ENCODE data around the gene ZFP36L2. TPM values are rescaled to one million over a fixed set of nuclear protein-coding genes. Genes with fewer than 3 reads are reported as not detected.
A peak's percentile ranks its signal among the peaks of the same experiment; 100 is the strongest.

Gene ZFP36L2
- total RNA-seq, 2 donors from 2014 or later: 199 to 250 TPM

- intact Hi-C loops (cut with DNase I, micrococcal nuclease): loop anchor here in 1 of 2 donors (10.0 kb wide), 1 partner anchor 83 kb away; no protein-coding TSS in a partner anchor
- ATAC-seq (no peak), DNase-seq (peak in 1 of 2 donors; percentile 46)
Measured at GRCh38 chr2:43217228-43218154, 8.9 kb downstream of the ZFP36L2 start.

GRCh38 chr2:43216629-43217028 lies 9.8 kb downstream of the ZFP36L2 start:
- intact Hi-C loops (cut with DNase I, micrococcal nuclease): loop anchor here in 1 of 2 donors (10.0 kb wide), 1 partner anchor 82 kb away; no protein-coding TSS in a partner anchor
- ATAC-seq (no peak), DNase-seq (no peak)

- intact Hi-C loops (cut with DNase I, micrococcal nuclease): loop anchor here in 1 of 2 donors (10.0 kb wide), 1 partner anchor 81 kb away; no protein-coding TSS in a partner anchor
- ATAC-seq (no peak), DNase-seq (no peak)
Measured at GRCh38 chr2:43215673-43216255, 10.6 kb downstream of the ZFP36L2 start.

- intact Hi-C loops (cut with DNase I, micrococcal nuclease): loop anchor here in 1 of 2 donors (10.0 kb wide), 1 partner anchor 79 kb away; no protein-coding TSS in a partner anchor
- no peak for DNase-seq
- ATAC-seq: no peak
Measured at GRCh38 chr2:43214253-43214652, 12.2 kb downstream of the ZFP36L2 start.

- DNase-seq (no peak), ATAC-seq (no peak)
- intact Hi-C loops (cut with DNase I, micrococcal nuclease): loop anchor here in 1 of 2 donors (10.0 kb wide), 1 partner anchor 78 kb away; no protein-coding TSS in a partner anchor
Measured at GRCh38 chr2:43212931-43213330, 13.5 kb downstream of the ZFP36L2 start.

DNA sequence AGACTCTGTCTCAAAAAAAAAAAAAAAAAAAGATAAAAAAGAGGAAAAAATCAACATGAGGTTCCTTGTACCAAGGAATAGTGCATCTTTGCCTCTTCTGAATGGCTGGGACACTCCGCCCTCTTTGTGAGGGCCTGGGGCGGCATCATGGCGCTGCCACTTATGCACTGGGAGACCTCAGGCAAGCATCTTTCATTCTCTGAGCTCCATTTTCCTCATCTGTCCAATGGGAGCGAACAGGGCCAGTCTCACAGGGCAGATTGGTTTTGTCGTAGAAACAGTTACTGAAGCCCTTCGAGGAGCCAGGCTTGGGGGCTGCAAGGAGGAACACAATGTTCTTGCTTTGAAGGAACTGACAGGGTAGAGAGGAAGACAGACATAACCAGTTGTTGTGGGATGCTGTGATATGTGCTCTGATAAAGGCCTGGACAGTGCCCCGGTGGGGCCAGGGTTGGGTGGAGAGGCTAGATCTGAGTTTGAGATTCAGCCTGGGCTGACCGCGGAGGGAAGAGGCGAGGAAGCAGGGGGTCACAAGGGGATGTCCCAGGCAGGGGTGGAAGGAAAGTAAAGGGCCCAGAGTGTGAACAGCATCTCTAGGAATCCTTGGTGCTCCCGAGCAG lies 14.1 kb downstream of the ZFP36L2 start:
- ATAC-seq (no peak), DNase-seq (no peak)
- intact Hi-C loops (cut with DNase I, micrococcal nuclease): loop anchor here in 1 of 2 donors (10.0 kb wide), 1 partner anchor 78 kb away; no protein-coding TSS in a partner anchor

DNA sequence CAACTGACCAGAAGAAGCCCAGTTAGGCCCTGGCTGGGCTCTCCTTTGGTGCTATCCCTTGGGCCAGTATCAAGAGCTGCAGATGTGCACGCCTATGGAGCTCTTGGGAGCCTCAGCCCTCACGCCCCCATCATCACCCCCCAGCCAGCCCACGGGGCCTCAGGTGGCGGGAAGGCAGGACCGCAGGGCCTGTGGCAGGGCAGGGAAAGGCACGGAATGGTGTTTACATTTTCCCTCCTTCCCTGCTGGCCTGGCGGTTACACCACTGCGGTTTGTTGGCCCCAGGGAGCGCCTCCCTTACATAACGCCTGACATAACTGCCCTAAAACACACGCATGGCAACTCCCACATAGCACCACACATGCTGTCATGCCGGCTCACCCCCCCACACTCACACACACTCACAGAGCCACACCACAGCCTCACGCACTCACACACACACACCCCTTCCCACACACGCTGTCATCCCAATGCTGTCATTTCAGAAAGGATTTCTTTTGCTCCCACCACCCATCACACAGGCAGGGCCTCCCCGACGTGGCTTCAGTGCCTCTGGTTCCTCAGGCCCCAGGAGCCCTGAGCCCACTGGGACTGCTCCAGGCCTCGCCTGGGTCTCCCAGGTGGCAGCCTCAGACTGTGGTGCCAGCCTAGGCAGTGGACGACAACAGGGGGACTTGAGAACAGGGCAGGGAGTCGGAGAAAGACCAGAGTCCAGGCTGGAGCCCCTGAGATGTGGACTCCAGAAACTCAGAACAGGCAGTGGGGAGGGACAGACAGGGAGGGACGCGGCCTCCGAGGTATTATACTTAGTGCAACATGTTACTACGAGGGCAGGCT lies 15.7 kb downstream of the ZFP36L2 start:
- DNase-seq: peak; percentile 63 to 74
- ATAC-seq: peak; percentile 77
- intact Hi-C loops (cut with DNase I, micrococcal nuclease): loop anchor here in 1 of 2 donors (10.0 kb wide), 1 partner anchor 76 kb away; no protein-coding TSS in a partner anchor

DNA sequence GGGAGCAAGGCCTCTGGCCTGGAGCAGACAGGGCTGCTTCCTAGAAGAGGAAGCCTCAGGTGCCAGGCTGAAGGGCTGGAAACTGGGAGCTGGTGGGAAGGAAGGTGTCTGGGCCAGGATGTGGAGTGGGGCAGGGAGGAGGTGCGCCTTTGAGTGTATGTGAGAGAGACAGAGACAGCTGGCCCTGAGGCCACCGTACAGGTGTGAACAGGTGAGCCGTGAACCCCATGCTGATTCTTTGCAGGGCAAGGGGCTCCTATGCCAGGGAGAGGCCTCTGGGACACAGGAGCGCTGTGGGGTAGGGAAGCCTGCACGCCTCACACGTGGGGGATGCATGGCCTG lies 16.3 kb downstream of the ZFP36L2 start:
- DNase-seq: no peak
- intact Hi-C loops (cut with DNase I, micrococcal nuclease): loop anchor here in 1 of 2 donors (10.0 kb wide), 1 partner anchor 75 kb away; no protein-coding TSS in a partner anchor
- ATAC-seq: peak; percentile 6

- DNase-seq (no peak), ATAC-seq (peak; percentile 21)
- intact Hi-C loops (cut with DNase I, micrococcal nuclease): no loop called here
Measured at GRCh38 chr2:43209204-43209717, 17.1 kb downstream of the ZFP36L2 start.

GRCh38 chr2:43207553-43208300 lies 18.7 kb downstream of the ZFP36L2 start:
- intact Hi-C loops (cut with DNase I, micrococcal nuclease): no loop called here
- ATAC-seq (peak; percentile 73), DNase-seq (no peak)

DNA sequence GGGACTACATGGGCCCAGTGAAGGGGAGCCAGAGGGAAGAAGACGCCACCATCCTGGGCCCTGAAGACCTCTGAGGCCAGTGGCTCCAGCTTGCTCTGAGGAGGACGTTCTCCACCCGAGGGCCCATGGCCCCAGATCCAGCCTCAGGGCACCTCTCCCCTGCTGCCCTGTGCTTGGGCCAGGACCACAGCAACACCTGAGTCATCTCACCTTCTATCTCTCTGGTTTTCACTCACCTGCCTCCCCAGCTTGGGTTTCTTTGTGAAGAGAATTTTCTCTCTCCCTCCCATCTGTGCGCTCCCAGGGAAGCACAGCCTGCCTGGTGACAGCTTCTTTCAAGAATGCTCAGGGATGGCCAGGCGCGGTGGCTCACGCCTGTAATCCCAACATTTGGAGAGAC lies 19.8 kb downstream of the ZFP36L2 start:
- no peak for DNase-seq
- intact Hi-C loops (cut with DNase I, micrococcal nuclease): no loop called here
- no peak for ATAC-seq

- no peak for ATAC-seq
- intact Hi-C loops (cut with DNase I, micrococcal nuclease): no loop called here
Measured at GRCh38 chr2:43203373-43203772, 23.0 kb downstream of the ZFP36L2 start.

DNA sequence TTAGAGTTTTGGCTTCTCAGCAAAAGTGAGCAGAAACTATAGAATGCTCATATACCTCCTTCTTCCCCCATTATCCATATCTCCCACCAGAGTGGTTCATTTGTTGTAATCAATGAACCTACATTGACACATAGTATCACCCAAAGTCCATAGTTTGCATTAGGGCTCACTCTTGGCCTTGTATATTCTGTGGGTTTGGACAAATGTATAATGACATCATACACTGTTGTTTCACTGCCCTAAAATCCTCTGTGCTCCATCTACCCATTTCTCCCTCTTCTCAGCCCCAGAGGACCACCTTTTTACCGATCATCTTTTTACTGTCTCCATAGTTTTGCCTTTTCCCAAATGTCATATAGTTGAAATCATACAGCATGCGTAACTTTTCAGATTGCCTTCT lies 24.1 kb downstream of the ZFP36L2 start:
- intact Hi-C loops (cut with DNase I, micrococcal nuclease): no loop called here
- ATAC-seq (no peak), DNase-seq (no peak)

More at GRCh38 chr2:43203373-43203772, 23.0 kb downstream of the ZFP36L2 start:
- no peak for DNase-seq

DNA sequence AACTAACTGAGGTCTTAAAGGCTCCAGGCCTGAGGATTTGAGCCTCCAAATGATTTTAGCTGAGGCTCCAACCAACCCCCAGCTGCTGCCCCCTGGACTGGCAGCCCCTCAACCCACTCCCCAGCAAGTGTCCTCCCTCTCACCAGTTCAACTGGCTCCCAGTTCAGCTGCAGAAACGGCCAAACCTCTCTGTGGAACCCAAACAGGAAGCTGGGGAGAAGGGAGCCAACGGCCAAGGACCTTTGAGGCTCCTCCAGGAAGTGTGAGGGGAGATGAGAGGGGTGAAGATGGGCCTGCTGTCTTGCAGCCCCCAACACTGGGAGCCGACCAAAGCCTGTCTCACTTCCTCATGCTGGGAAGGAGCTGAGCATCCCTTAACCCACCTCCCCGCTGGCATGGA lies 24.9 kb downstream of the ZFP36L2 start:
- intact Hi-C loops (cut with DNase I, micrococcal nuclease): no loop called here
- no peak for DNase-seq

GRCh38 chr2:43201016-43201415 lies 25.4 kb downstream of the ZFP36L2 start:
- intact Hi-C loops (cut with DNase I, micrococcal nuclease): no loop called here
- no peak for DNase-seq
- ATAC-seq: no peak

More for the DNA sequence above, 24.9 kb downstream of the ZFP36L2 start:
- ATAC-seq: no peak

DNA sequence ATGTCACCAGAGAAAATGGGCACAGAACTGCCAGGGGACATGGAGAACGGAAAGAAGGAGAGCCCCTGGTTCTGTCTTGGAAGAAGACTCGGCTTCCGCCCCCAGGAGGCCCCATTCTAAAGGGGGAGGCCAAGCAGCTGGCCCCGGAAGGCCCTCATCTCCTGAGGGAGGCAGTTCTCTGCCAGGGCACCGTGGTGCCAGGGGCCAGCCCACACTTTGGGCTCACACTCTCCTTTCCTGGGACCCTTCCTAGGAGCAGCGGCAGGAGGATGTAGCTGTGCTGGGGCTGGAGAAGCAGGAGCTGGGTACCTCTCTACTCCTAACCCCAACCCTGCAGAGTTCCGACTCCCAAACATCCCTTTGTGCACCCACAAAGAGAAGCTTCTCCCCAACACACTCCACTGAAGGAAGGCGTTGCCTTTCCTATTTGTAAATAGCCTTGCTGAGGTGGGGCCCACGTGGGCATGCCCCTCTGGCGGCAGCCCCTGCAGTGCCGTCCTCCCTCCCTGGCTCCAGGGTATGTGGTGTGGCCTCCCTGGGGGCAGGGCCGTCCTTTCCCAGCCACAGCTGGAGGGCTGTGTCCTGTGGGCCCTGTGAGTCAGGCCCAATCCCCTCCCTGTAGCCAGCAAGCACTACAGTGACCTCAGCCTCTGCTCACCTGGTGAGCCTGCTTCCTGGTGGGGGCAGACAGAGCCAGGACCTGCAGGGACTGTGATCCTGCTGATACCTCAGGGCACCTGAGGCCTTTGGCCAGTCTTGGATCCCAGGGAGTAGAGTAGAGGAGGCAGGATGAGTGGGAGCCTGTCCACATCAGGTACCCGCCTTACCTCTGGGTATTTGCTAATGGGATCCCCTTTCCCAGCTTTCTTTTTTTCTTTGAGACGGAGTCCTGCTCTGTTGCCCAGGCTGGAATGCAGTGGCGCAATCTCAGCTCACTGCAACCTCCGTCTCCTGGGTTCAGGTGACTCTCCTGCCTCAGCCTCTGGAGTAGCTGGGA lies 26.6 kb downstream of the ZFP36L2 start:
- intact Hi-C loops (cut with DNase I, micrococcal nuclease): no loop called here
- ATAC-seq (peak; percentile 74), DNase-seq (peak in 1 of 2 donors; percentile 57)
